IMR-90 (cell line): Measurements from ENCODE around the gene FPR2. TPM values are rescaled to one million over a fixed set of nuclear protein-coding genes. Genes with fewer than 3 reads are reported as not detected.

Experiments used
- ATAC-seq: fragments of 200-7000 bp; cut with Tn5 transposase; 2 replicates; pipeline ENCODE4 v1.9.1; 2020; ENCODE audit warnings: low read depth, mild to moderate bottlenecking, moderate library complexity
- BruUV-seq: library from RNA; stranded (reverse); fragments of 400-500 nt; replicated peaks from 2 replicates; lab custom pipeline; 2021; lab: Mats Ljungman, UMichigan
- CTCF ChIA-PET: fragments of 300-600 bp; formaldehyde crosslinking; extraction: SDS; loops from one replicate; lab custom pipeline; 2021; ENCODE audit warnings: antibody characterized with exemption; lab: Yijun Ruan, JAX
- POLR2A ChIA-PET: fragments of 300-600 bp; sonication (Branson Sonifier 250); formaldehyde crosslinking; loops from one replicate; lab custom pipeline; 2022; ENCODE audit warnings: antibody characterized with exemption; ENCODE audit not compliant: unreplicated experiment; lab: Charles Lee
- DNase-seq: peaks from one replicate; pipeline ENCODE4 v3.0.0; 2013
- H2AFZ ChIP-seq: replicated peaks from 2 replicates; pipeline ENCODE3; 2013; ENCODE audit warnings: low read length, mild to moderate bottlenecking; ENCODE audit not compliant: poor library complexity
- H2AK5ac ChIP-seq: 2 replicates; pipeline ENCODE4 v1.6.1; 2013; ENCODE audit warnings: low read depth, low read length, inconsistent platforms
- H2AK9ac ChIP-seq: replicated peaks from 2 replicates; pipeline ENCODE3; 2013; ENCODE audit warnings: mild to moderate bottlenecking, low read depth, low read length, moderate library complexity; ENCODE audit not compliant: poor library complexity
- H2BK120ac ChIP-seq: 2 replicates; pipeline ENCODE4 v1.6.1; 2013; ENCODE audit warnings: low read depth, low read length, inconsistent platforms
- H2BK15ac ChIP-seq: 3 replicates; pipeline ENCODE4 v1.6.1; 2013; ENCODE audit warnings: low read depth, low read length, inconsistent platforms
- H2BK20ac ChIP-seq: 2 replicates; pipeline ENCODE4 v1.6.1; 2013; ENCODE audit warnings: low read depth, mild to moderate bottlenecking, inconsistent platforms, low read length, moderate library complexity
- H2BK5ac ChIP-seq: 2 replicates; pipeline ENCODE4 v1.6.1; 2013; ENCODE audit warnings: mild to moderate bottlenecking, low read depth, low read length, inconsistent platforms; ENCODE audit not compliant: poor library complexity, severe bottlenecking
- H3K14ac ChIP-seq: replicated peaks from 2 replicates; pipeline ENCODE4 v1.6.1; 2013; ENCODE audit warnings: low read depth, low read length, inconsistent platforms
- H3K18ac ChIP-seq: 2 replicates; pipeline ENCODE4 v1.6.1; 2013; ENCODE audit warnings: low read depth, low read length, control low read depth
- H3K23ac ChIP-seq: 2 replicates; pipeline ENCODE4 v1.6.1; 2013; ENCODE audit warnings: low read depth, low read length, inconsistent platforms
- H3K27ac ChIP-seq: 2 replicates; pipeline ENCODE4 v1.5.1; 2013; ENCODE audit warnings: mild to moderate bottlenecking, control low read depth, low read length; ENCODE audit not compliant: insufficient read depth
- H3K27me3 ChIP-seq: 2 replicates; pipeline ENCODE4 v1.6.1; 2013; ENCODE audit warnings: low read length; ENCODE audit not compliant: control insufficient read depth, insufficient read depth
- H3K36me3 ChIP-seq: 2 replicates; pipeline ENCODE4 v1.6.1; 2013; ENCODE audit warnings: low read length, mixed read lengths; ENCODE audit not compliant: control insufficient read depth, insufficient read depth
- H3K4ac ChIP-seq: 2 replicates; pipeline ENCODE4 v1.6.1; 2013; ENCODE audit warnings: low read depth, low read length, inconsistent platforms
- H3K4me1 ChIP-seq: 2 replicates; pipeline ENCODE4 v1.6.1; 2013; ENCODE audit warnings: low read length, mixed read lengths; ENCODE audit not compliant: control insufficient read depth, insufficient read depth
- H3K4me2 ChIP-seq: 2 replicates; pipeline ENCODE4 v1.6.1; 2013; ENCODE audit warnings: low read depth, mild to moderate bottlenecking, control low read depth, low read length, moderate library complexity
- H3K4me3 ChIP-seq: 2 replicates; pipeline ENCODE4 v1.5.1; 2013; ENCODE audit warnings: low read depth, mild to moderate bottlenecking, control low read depth, low read length, moderate library complexity; ENCODE audit not compliant: insufficient read depth
- H3K56ac ChIP-seq: 2 replicates; pipeline ENCODE4 v1.6.1; 2013; ENCODE audit warnings: low read length, inconsistent platforms; ENCODE audit not compliant: insufficient read depth; ENCODE audit errors: extremely low read depth
- H3K79me1 ChIP-seq, 2 experiments: 2 replicates each; pipeline ENCODE4 v1.6.1; 2013; ENCODE audit warnings: low read length in 2 of 2, inconsistent platforms in 1 of 2, low read depth in 1 of 2
- H3K9ac ChIP-seq: 2 replicates; pipeline ENCODE4 v1.6.1; 2013; ENCODE audit warnings: low read depth, low read length, control low read depth
- H3K9me1 ChIP-seq: 2 replicates; pipeline ENCODE4 v1.6.1; 2013; ENCODE audit warnings: low read length, inconsistent platforms; ENCODE audit not compliant: insufficient read depth
- H3K9me3 ChIP-seq: 2 replicates; pipeline ENCODE4 v1.6.1; 2013; ENCODE audit warnings: low read length; ENCODE audit not compliant: control insufficient read depth, insufficient read depth
- H4K20me1 ChIP-seq: 2 replicates; pipeline ENCODE4 v1.6.1; 2013; ENCODE audit warnings: low read length, inconsistent platforms; ENCODE audit not compliant: insufficient read depth
- H4K5ac ChIP-seq: 2 replicates; pipeline ENCODE4 v1.6.1; 2013; ENCODE audit warnings: mild to moderate bottlenecking, low read depth, low read length, control low read depth
- H4K8ac ChIP-seq, 2 experiments: 2 replicates each; pipeline ENCODE4 v1.6.1; 2013; ENCODE audit warnings: low read depth in 2 of 2, low read length in 2 of 2, control low read depth in 1 of 2, inconsistent platforms in 1 of 2
- H4K91ac ChIP-seq: 2 replicates; pipeline ENCODE4 v1.6.1; 2013; ENCODE audit warnings: low read depth, low read length, inconsistent platforms; ENCODE audit not compliant: insufficient read depth
- MAZ ChIP-seq: IDR thresholded peaks from 2 replicates; pipeline ENCODE4 v1.6.1; 2012; ENCODE audit warnings: low read depth, mild to moderate bottlenecking, low read length, improper control_type of control experiment, moderate library complexity, borderline replicate concordance
- MXI1 ChIP-seq: IDR thresholded peaks from 2 replicates; pipeline ENCODE4 v1.6.1; 2012; ENCODE audit warnings: low read depth, mild to moderate bottlenecking, low read length, moderate library complexity, borderline replicate concordance
- NFE2L2 ChIP-seq: fragments of 150-350 bp; IDR thresholded peaks from 2 replicates; pipeline ENCODE4 v1.6.1; 2016; ENCODE audit warnings: low read depth, mild to moderate bottlenecking, low read length
- POLR2A ChIP-seq: IDR thresholded peaks from 2 replicates; pipeline ENCODE4 v1.6.1; 2012; ENCODE audit warnings: mild to moderate bottlenecking, low read depth, low read length
- RAD21 ChIP-seq: IDR thresholded peaks from 2 replicates; pipeline ENCODE4 v1.6.1; 2012; ENCODE audit warnings: low read length, improper control_type of control experiment
- RCOR1 ChIP-seq: IDR thresholded peaks from 2 replicates; pipeline ENCODE4 v1.6.1; 2012; ENCODE audit warnings: mild to moderate bottlenecking, low read length, improper control_type of control experiment; ENCODE audit not compliant: insufficient replicate concordance
- SMC3 ChIP-seq: fragments of 150-350 bp; IDR thresholded peaks from 2 replicates; pipeline ENCODE4 v1.6.1; 2016; ENCODE audit warnings: low read depth, mild to moderate bottlenecking, antibody characterized with exemption, low read length, moderate library complexity
- WGBS, 2 experiments: methylation state at CpG; one replicate each; pipeline versions ENCODE4 v1.1.5 to v1.1.7; 2013; ENCODE audit warnings: missing lambda C conversion rate in 2 of 2; ENCODE audit not compliant: insufficient read length in 1 of 2; ENCODE audit errors: extremely low coverage in 2 of 2; 5-methylcytosine and 5-hydroxymethylcytosine counted together
- dilution Hi-C: fragments of 300-500 bp; cut with HindIII; formaldehyde crosslinking; loops from one replicate; pipeline ENCODE4 v1.14.3; 2018; ENCODE audit warnings: low sequenced_read_pairs; ENCODE audit not compliant: unreplicated experiment
- in situ Hi-C: fragments of 300-500 bp; cut with MboI; formaldehyde crosslinking; loops from 3 replicates; pipeline ENCODE4 v1.14.3; 2019; ENCODE audit warnings: low sequenced_read_pairs, inconsistent platforms, mixed read lengths
- intact Hi-C: fragments of 100-400 bp; cut with micrococcal nuclease; formaldehyde crosslinking; loops from 2 replicates; pipeline ENCODE4 v1.10.0; 2022
- polyA plus RNA-seq, 3 experiments: library from polyadenylated mRNA; depleted of rRNA; stranded (reverse); fragments of >200 nt; gene quantifications; 2 replicates each; pipeline ENCODE4 v1.2.3, GENCODE V29; 2012; ENCODE audit warnings: low replicate concordance in 1 of 3
- total RNA-seq: library from RNA; depleted of rRNA; stranded (reverse); fragments of >200 nt; gene quantifications from 2 replicates; pipeline ENCODE4 v1.2.3, GENCODE V29; 2012
- TF ChIP-seq, protein P1 (sequence below): conservative IDR thresholded peaks from 2 replicates; pipeline ENCODE4 v1.5.1; 2012; ENCODE audit warnings: mild to moderate bottlenecking, low read depth, low read length, improper control_type of control experiment
- TF ChIP-seq, protein P2 (sequence below): fragments of 150-350 bp; IDR thresholded peaks from 2 replicates; pipeline ENCODE4 v1.6.1; 2016; ENCODE audit warnings: low read depth, mild to moderate bottlenecking, low read length, moderate library complexity, borderline replicate concordance

The FPR2 gene
- total and polyA plus RNA-seq, 2 of the 4 experiments (the other 2 are of a cell fraction), result not detected

DNA sequence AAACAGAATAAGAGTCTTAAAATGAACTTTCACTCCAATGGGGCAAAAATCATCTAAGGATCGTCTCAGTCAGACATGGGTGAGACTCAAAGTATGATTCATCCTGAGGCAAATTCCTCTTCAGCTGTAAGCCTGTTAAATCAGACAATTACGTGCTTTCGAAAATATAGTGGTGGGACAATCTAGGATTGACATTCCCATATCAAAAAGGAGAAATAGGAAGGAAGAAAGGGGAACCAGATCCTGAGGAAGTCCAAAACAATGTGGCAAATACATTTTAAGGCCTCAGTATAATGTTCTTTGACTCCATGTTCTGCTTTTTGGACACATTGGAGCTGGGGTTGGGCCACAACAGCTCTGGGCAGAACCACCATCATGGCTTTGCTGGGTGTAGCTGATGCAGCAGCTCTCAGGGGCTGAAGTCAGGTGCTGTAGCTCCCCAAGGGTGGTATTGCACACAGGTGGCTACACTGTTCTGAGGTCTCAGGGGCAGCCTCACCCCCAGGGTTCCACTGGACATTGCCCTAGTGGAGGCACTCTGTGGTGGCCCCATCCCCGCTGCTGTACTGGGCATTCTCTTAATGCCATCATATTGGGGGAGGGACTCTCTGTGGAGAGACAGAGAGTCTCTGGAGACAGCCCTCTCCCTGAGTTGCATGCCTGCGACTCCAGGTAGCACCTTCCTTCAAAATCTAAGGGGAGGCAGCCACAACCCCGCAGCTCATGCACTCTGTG, 28.2 kb downstream of the FPR2 start (continued):
- TF ChIP-seq, protein P1, sequence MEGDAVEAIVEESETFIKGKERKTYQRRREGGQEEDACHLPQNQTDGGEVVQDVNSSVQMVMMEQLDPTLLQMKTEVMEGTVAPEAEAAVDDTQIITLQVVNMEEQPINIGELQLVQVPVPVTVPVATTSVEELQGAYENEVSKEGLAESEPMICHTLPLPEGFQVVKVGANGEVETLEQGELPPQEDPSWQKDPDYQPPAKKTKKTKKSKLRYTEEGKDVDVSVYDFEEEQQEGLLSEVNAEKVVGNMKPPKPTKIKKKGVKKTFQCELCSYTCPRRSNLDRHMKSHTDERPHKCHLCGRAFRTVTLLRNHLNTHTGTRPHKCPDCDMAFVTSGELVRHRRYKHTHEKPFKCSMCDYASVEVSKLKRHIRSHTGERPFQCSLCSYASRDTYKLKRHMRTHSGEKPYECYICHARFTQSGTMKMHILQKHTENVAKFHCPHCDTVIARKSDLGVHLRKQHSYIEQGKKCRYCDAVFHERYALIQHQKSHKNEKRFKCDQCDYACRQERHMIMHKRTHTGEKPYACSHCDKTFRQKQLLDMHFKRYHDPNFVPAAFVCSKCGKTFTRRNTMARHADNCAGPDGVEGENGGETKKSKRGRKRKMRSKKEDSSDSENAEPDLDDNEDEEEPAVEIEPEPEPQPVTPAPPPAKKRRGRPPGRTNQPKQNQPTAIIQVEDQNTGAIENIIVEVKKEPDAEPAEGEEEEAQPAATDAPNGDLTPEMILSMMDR, result no peak

DNA sequence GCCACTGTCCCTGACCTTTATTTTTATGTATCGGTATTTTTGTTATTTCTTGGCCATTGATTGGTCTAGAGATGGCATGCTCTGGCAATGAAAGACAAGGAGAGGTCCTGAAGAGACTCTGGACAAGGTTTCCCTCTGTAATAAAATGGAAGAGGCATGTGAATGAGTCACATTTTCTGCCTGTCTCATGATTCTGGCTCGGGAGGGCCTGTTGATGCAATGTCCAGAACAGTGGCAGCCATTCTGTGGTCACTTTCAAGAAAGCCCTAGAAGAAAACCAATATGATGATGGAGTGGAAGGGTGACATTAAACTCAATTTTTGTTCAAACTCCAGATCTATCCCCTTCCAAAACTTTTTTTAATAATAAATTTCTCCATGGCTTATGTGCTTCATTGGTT, 32.0 kb downstream of the FPR2 start:
- Histone ChIP-seq H3K9ac (no peak overlapping the region), H3K4me1 (no peaks in the 10 kb centered on the region), H3K4me3 (no peak overlapping the region), H2AFZ (no peak overlapping the region), H4K20me1 (no peaks in the 10 kb centered on the region), H3K9me3 (peaks cover 2% of the 10 kb centered on the region; the same call in 1 of the 2 replicates), H3K4ac (no peak overlapping the region), H3K18ac (no peak overlapping the region), H3K9me1 (no peaks in the 10 kb centered on the region), H4K91ac (no peak overlapping the region), H4K8ac (no peak overlapping the region), H3K14ac (no peak overlapping the region), H4K5ac (no peak overlapping the region), H2BK20ac (no peak overlapping the region), H2BK15ac (no peak overlapping the region), H3K27me3 (no peaks in the 10 kb centered on the region), H2AK5ac (no peak overlapping the region), H3K79me1 (no peaks in the 10 kb centered on the region), H3K23ac (no peak overlapping the region), H3K36me3 (no peaks in the 10 kb centered on the region), H3K27ac (no peak overlapping the region), H2AK9ac (no peak overlapping the region), H3K56ac (no peak overlapping the region), H2BK5ac (no peak overlapping the region), H3K4me2 (no peak overlapping the region), H2BK120ac (no peak overlapping the region)
- no TSS peak for BruUV-seq
- ATAC-seq, result no peak
- ChIA-PET POLR2A (no interaction called here), CTCF (no interaction called here)
- no peak for DNase-seq
- in situ Hi-C loops, result no loop called here
- dilution Hi-C loops, result no loop called here
- intact Hi-C loops, result no loop called here
- WGBS, 2 experiments, result 20% methylated on average over 1 of the region's 2 CpGs; no CpG with 5 or more reads in 1 of the 2 experiments
- TF ChIP-seq RCOR1, result no peak
- TF ChIP-seq, protein P2, sequence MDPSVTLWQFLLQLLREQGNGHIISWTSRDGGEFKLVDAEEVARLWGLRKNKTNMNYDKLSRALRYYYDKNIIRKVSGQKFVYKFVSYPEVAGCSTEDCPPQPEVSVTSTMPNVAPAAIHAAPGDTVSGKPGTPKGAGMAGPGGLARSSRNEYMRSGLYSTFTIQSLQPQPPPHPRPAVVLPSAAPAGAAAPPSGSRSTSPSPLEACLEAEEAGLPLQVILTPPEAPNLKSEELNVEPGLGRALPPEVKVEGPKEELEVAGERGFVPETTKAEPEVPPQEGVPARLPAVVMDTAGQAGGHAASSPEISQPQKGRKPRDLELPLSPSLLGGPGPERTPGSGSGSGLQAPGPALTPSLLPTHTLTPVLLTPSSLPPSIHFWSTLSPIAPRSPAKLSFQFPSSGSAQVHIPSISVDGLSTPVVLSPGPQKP, result no peak
- no peak for TF ChIP-seq MXI1
- TF ChIP-seq POLR2A, result no peak
- TF ChIP-seq, protein P1, result no peak
- no peak for TF ChIP-seq MAZ
- no peak for TF ChIP-seq SMC3
- no peak for TF ChIP-seq RAD21
- TF ChIP-seq NFE2L2, result no peak
